ENCODE results near the gene RNF19B.
A peak's percentile ranks its signal among the peaks of the same experiment; 100 is the strongest.

The RNF19B gene

GRCh38 chr1:32964461-32965250, at the start of gene RNF19B:
Gene RNF19B, minus strand, starts transcription at chr1:32964809. Its CDS starts 124 bp downstream, at chr1:32964685.
- Histone ChIP-seq H3K27me3 (ENCODE audit: low read depth, low read length) (no peaks in the 10 kb centered on the region), H4K20me1 (ENCODE audit: insufficient read depth, low read length) (peaks cover 26% of the 10 kb centered on the region), H2AFZ (ENCODE audit: low read depth, low read length) (peak within 1 kb of the TSS; percentile 47; the same call in 1 of the 2 replicates), H3K27ac (ENCODE audit: low read length) (peak within 1 kb of the TSS; percentile 58), H3K36me3 (replicated peaks; ENCODE audit: low read depth, low read length) (no peaks in the 10 kb centered on the region), H3K4me1 (ENCODE audit: low read length) (peaks cover 25% of the 10 kb centered on the region), H3K9me3 (ENCODE audit: insufficient read depth, low read length) (no peaks in the 10 kb centered on the region), H3K9ac (ENCODE audit: low read length) (peak within 1 kb of the TSS; percentile 78), H3K79me2 (ENCODE audit: low read length) (peaks cover 44% of the 10 kb centered on the region), H3K4me3 (ENCODE audit: low read length) (peak within 1 kb of the TSS; percentile 99), H3K4me2 (ENCODE audit: low read length) (peak within 1 kb of the TSS; percentile 79)
- TF ChIP-seq EZH2phosphoT487 (IDR thresholded peaks at IDR 0.05; ENCODE audit: low read depth), result no peak
- no peak for TF ChIP-seq CTCF (IDR thresholded peaks at IDR 0.05; ENCODE audit: low read depth, low read length)

GRCh38 chr1:33013791-33014190, 49.2 kb upstream of the RNF19B start:
- no peaks in the 10 kb centered on the region for H3K27me3 ChIP-seq (ENCODE audit: low read depth, low read length)
- no peak overlapping the region for H3K27ac ChIP-seq (ENCODE audit: low read length)
- no peaks in the 10 kb centered on the region for H3K9me3 ChIP-seq (ENCODE audit: insufficient read depth, low read length)
- H4K20me1 ChIP-seq (ENCODE audit: insufficient read depth, low read length), result no peaks in the 10 kb centered on the region
- no peaks in the 10 kb centered on the region for H3K4me1 ChIP-seq (ENCODE audit: low read length)
- no peak for TF ChIP-seq EZH2phosphoT487 (IDR thresholded peaks at IDR 0.05; ENCODE audit: low read depth)
- no peak for TF ChIP-seq CTCF (IDR thresholded peaks at IDR 0.05; ENCODE audit: low read depth, low read length)
- H3K4me3 ChIP-seq (ENCODE audit: low read length), result no peak overlapping the region
- H3K36me3 ChIP-seq (replicated peaks; ENCODE audit: low read depth, low read length), result peaks cover 49% of the 10 kb centered on the region
- no peak overlapping the region for H3K9ac ChIP-seq (ENCODE audit: low read length)
- H2AFZ ChIP-seq (ENCODE audit: low read depth, low read length), result no peak overlapping the region
- no peaks in the 10 kb centered on the region for H3K79me2 ChIP-seq (ENCODE audit: low read length)
- H3K4me2 ChIP-seq (ENCODE audit: low read length), result no peak overlapping the region

- no peaks in the 10 kb centered on the region for H3K79me2 ChIP-seq (ENCODE audit: low read length)
- no peaks in the 10 kb centered on the region for H3K4me1 ChIP-seq (ENCODE audit: low read length)
- TF ChIP-seq EZH2phosphoT487 (IDR thresholded peaks at IDR 0.05; ENCODE audit: low read depth) (no peak), CTCF (IDR thresholded peaks at IDR 0.05; ENCODE audit: low read depth, low read length) (no peak)
- no peaks in the 10 kb centered on the region for H3K27me3 ChIP-seq (ENCODE audit: low read depth, low read length)
- no peak overlapping the region for H2AFZ ChIP-seq (ENCODE audit: low read depth, low read length)
- no peak overlapping the region for H3K4me3 ChIP-seq (ENCODE audit: low read length)
- H3K9me3 ChIP-seq (ENCODE audit: insufficient read depth, low read length), result no peaks in the 10 kb centered on the region
- H3K4me2 ChIP-seq (ENCODE audit: low read length), result no peak overlapping the region
- H3K27ac ChIP-seq (ENCODE audit: low read length), result no peak overlapping the region
- H3K9ac ChIP-seq (ENCODE audit: low read length), result no peak overlapping the region
- peaks cover 52% of the 10 kb centered on the region for H3K36me3 ChIP-seq (replicated peaks; ENCODE audit: low read depth, low read length)
- H4K20me1 ChIP-seq (ENCODE audit: insufficient read depth, low read length), result no peaks in the 10 kb centered on the region
Measured at GRCh38 chr1:33012165-33012564, 47.6 kb upstream of the RNF19B start.

- peaks cover 52% of the 10 kb centered on the region for H3K36me3 ChIP-seq (replicated peaks; ENCODE audit: low read depth, low read length)
- no peaks in the 10 kb centered on the region for H3K4me1 ChIP-seq (ENCODE audit: low read length)
- no peaks in the 10 kb centered on the region for H4K20me1 ChIP-seq (ENCODE audit: insufficient read depth, low read length)
- H3K4me3 ChIP-seq (ENCODE audit: low read length), result no peak overlapping the region
- H3K79me2 ChIP-seq (ENCODE audit: low read length), result no peaks in the 10 kb centered on the region
- no peak overlapping the region for H3K4me2 ChIP-seq (ENCODE audit: low read length)
- TF ChIP-seq EZH2phosphoT487 (IDR thresholded peaks at IDR 0.05; ENCODE audit: low read depth), result no peak
- no peak for TF ChIP-seq CTCF (IDR thresholded peaks at IDR 0.05; ENCODE audit: low read depth, low read length)
- no peaks in the 10 kb centered on the region for H3K9me3 ChIP-seq (ENCODE audit: insufficient read depth, low read length)
- no peak overlapping the region for H2AFZ ChIP-seq (ENCODE audit: low read depth, low read length)
- H3K27me3 ChIP-seq (ENCODE audit: low read depth, low read length), result no peaks in the 10 kb centered on the region
- H3K27ac ChIP-seq (ENCODE audit: low read length), result no peak overlapping the region
- no peak overlapping the region for H3K9ac ChIP-seq (ENCODE audit: low read length)
Measured at GRCh38 chr1:33010932-33011731, 46.5 kb upstream of the RNF19B start.

Measured in OCI-LY3 (cell line).